GM19351 (cell line): ENCODE data around the gene PRR5.
"Not testable (repeated sequence)": the region's sequence is repeated elsewhere in the genome, so short reads cannot be mapped to it uniquely, and the experiment has no call there.

Source experiments
- ATAC-seq: cut with Tn5 transposase; IDR thresholded peaks from one replicate; pipeline ENCODE4 v1.9.1; 2021; ENCODE audit warnings: mild to moderate bottlenecking, moderate library complexity; ENCODE audit not compliant: unreplicated experiment

The PRR5 gene

GRCh38 chr22:44732661-44733060 is 30.7 kb downstream of the PRR5 start:
- no peak for ATAC-seq

GRCh38 chr22:44733426-44734106 is 31.6 kb downstream of the PRR5 start:
- no peak for ATAC-seq

- ATAC-seq: no peak
Observed at GRCh38 chr22:44734278-44734677, 32.3 kb downstream of the PRR5 start.

- no peak for ATAC-seq
Observed at GRCh38 chr22:44734801-44735517, 33.0 kb downstream of the PRR5 start.

GRCh38 chr22:44735518-44736428 is 33.8 kb downstream of the PRR5 start:
- no peak for ATAC-seq

GRCh38 chr22:44736581-44737405 is 34.8 kb downstream of the PRR5 start:
- no peak for ATAC-seq

GRCh38 chr22:44737406-44738346 is 35.7 kb downstream of the PRR5 start:
- ATAC-seq: no peak

GRCh38 chr22:44738347-44738715 is 36.3 kb downstream of the PRR5 start:
- no peak for ATAC-seq

- ATAC-seq: no peak
Observed at GRCh38 chr22:44739024-44739423, 37.0 kb downstream of the PRR5 start.

- not testable (repeated sequence) for ATAC-seq
Observed at GRCh38 chr22:44739666-44740065, 37.7 kb downstream of the PRR5 start.

GRCh38 chr22:44740307-44740706 is 38.3 kb downstream of the PRR5 start:
- ATAC-seq: no peak

GRCh38 chr22:44741929-44742328 is 39.9 kb downstream of the PRR5 start:
- ATAC-seq: no peak

- no peak for ATAC-seq
Observed at GRCh38 chr22:44743247-44743646, 41.2 kb downstream of the PRR5 start.

- no peak for ATAC-seq
Observed at GRCh38 chr22:44743804-44744211, 41.8 kb downstream of the PRR5 start.

GRCh38 chr22:44745853-44746789 is 44.1 kb downstream of the PRR5 start:
- ATAC-seq: no peak

GRCh38 chr22:44747784-44748127 is 45.8 kb downstream of the PRR5 start:
- not testable (repeated sequence) for ATAC-seq

- ATAC-seq: no peak
Observed at GRCh38 chr22:44748524-44748923, 46.5 kb downstream of the PRR5 start.

GRCh38 chr22:44750481-44750880 is 48.5 kb downstream of the PRR5 start:
- no peak for ATAC-seq
